Measurements from ENCODE around the gene BCL7C. TPM values are rescaled to one million over a fixed set of nuclear protein-coding genes. Genes with fewer than 3 reads are reported as not detected.

Gene BCL7C
- total and polyA plus RNA-seq, 10 of the 15 experiments (the other 5 are each of a cell fraction or from before 2014, with no cell fraction given), result 1.1 to 30.5 (median 13.7) TPM

DNA sequence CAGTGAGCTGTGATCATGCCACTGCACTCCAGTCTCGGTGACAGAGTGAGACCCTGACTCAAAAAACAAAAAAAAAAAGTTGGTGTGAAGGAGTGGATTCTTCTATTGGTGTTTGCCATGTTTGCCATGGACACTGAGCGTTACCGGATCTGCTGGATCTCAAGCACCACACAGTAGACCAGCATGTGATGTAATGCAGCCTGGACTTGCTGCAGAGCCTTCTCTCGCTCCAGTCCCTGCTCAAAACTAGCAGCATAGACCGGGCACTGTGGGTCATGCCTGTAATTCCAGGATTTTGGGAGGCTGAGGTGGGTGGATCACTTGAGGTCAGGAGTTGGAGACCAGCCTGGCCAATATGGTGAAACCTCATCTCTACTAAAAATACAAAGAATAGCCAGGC, 50.4 kb downstream of the BCL7C start:
- SMC1A ChIA-PET (ENCODE audit: uncharacterized antibody, unreplicated experiment), result interaction anchor here (0.6 to 8.0 kb wide), 7 partner anchors 10 to 97 kb away, joined by 4 to 146 read pairs (median 24); partner anchors contain the start of gene CTF1

More for the DNA sequence above, 50.4 kb downstream of the BCL7C start:
- no peak overlapping the region for H3K27ac ChIP-seq (ENCODE audit: control insufficient read depth, insufficient read depth)
- POLR2A ChIA-PET, result interaction anchor here (0.5 to 0.8 kb wide), 2 partner anchors 49 to 98 kb away, joined by 3 read pairs; no protein-coding TSS in a partner anchor
- no peak overlapping the region for H3K4me2 ChIP-seq (ENCODE audit: control insufficient read depth, insufficient read depth)
- no peak overlapping the region for H3K4me3 ChIP-seq
- H3K79me2 ChIP-seq (ENCODE audit: control insufficient read depth, insufficient read depth, low read length), result no peaks in the 10 kb centered on the region
- TF ChIP-seq RAD51 (IDR thresholded peaks at IDR 0.05) (no peak), ZNF24 (IDR thresholded peaks at IDR 0.05) (no peak), SREBF2 (IDR thresholded peaks at IDR 0.05; ENCODE audit: low read length) (no peak), EGR1 (IDR thresholded peaks at IDR 0.05; ENCODE audit: borderline replicate concordance in 1 of 2, low read depth in 2 of 2, low read length in 2 of 2) (no peak), CEBPZ (IDR thresholded peaks at IDR 0.05; ENCODE audit: low read depth, low read length) (no peak), NBN (IDR thresholded peaks at IDR 0.05) (no peak), FOS (IDR thresholded peaks at IDR 0.05; ENCODE audit: borderline replicate concordance, extremely low read depth, insufficient read length) (no peak), BCL3 (IDR thresholded peaks at IDR 0.05; ENCODE audit: borderline replicate concordance, insufficient read depth, low read depth, low read length, poor library complexity, severe bottlenecking) (no peak), NFYA (IDR thresholded peaks at IDR 0.05; ENCODE audit: borderline replicate concordance, low read depth, low read length) (no peak), HCFC1 (IDR thresholded peaks at IDR 0.05; ENCODE audit: low read length) (no peak), E2F4 (IDR thresholded peaks at IDR 0.05; ENCODE audit: low read depth, low read length) (no peak)
- 62% methylated on average over 5 of the region's 5 CpGs for WGBS (ENCODE audit: insufficient coverage, insufficient replicate concordance, low lambda C conversion rate, missing lambda C conversion rate)
- FAIRE-seq (no peak), DNase-seq (ENCODE audit: low read depth, low spot score) (no peak), ATAC-seq (no peak)
- no TSS peak for BruUV-seq (replicated peaks)
- no peaks in the 10 kb centered on the region for H3K36me3 ChIP-seq (ENCODE audit: control insufficient read depth in 2 of 2, insufficient read depth in 2 of 2, low read length in 1 of 2)
- H2AFZ ChIP-seq (ENCODE audit: control insufficient read depth, low read depth, low read length), result no peak overlapping the region
- H3K9ac ChIP-seq (ENCODE audit: control insufficient read depth, insufficient read depth, low read length), result no peak overlapping the region
- CTCF ChIA-PET, result interaction anchor here (1.0 to 5.6 kb wide), 9 partner anchors 8 to 98 kb away, joined by 3 to 174 read pairs (median 12); partner anchors contain the start of gene CTF1
- in situ Hi-C loops (cut with MboI), result loop anchor here (5.0 kb wide), 1 partner anchor 79 kb away; the partner anchor contains the start of gene FBXL19
- no peaks in the 10 kb centered on the region for H3K27me3 ChIP-seq (replicated peaks in 1 of 2; ENCODE audit: control insufficient read depth in 2 of 2, insufficient read depth in 2 of 2, low read length in 1 of 2)
- no peaks in the 10 kb centered on the region for H4K20me1 ChIP-seq (ENCODE audit: control insufficient read depth, insufficient read depth)
- H3K4me1 ChIP-seq (ENCODE audit: control insufficient read depth, insufficient read depth, low read length), result peaks cover 5% of the 10 kb centered on the region
- intact Hi-C loops (cut with micrococcal nuclease; ENCODE audit: unreplicated experiment), result no loop called here
- RAD21 ChIA-PET (ENCODE audit: unreplicated experiment), result interaction anchor here (1.1 to 5.7 kb wide), 5 partner anchors 49 to 84 kb away, joined by 3 to 88 read pairs (median 15); no protein-coding TSS in a partner anchor
- no peaks in the 10 kb centered on the region for H3K9me3 ChIP-seq (replicated peaks; ENCODE audit: control insufficient read depth, insufficient read depth, low read length)

All from GM12878 (cell line).